GM12873 (cell line): ENCODE data around the gene ATP6V1A.

ENCODE experiments used
- CTCF ChIP-seq: IDR thresholded peaks from 2 replicates; pipeline ENCODE4 v1.5.1; 2012; ENCODE audit warnings: low read depth, mild to moderate bottlenecking, moderate library complexity, low read length, control low read depth; ENCODE audit not compliant: insufficient read depth; ENCODE audit errors: missing control alignments

The ATP6V1A gene

GRCh38 chr3:113731694-113732093 lies 15.1 kb upstream of the ATP6V1A start:
- no peak for TF ChIP-seq CTCF

DNA sequence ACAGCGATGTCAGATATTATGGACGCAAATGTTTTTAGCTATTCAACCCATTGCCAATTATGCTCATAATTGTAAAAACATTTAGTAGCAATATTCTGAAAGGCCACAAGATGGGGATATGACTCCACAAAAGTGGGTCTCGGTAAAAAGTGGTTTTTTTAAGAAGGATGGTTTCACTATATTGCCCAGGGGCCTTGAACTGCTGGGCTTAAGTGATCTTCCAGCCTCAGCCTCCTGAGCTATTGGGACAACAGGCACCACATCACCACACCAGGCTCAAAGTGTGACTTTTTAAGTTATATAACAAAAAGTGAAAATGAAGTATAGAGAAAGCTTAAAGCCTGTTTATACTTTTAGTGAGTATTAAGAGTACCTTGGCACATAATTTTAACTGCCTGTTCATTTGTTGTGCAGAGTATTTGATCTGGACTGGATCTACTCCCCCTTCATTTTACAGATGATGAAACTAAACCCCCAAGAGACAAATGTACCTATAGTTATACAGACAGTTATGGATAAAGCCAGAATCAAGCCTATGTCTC lies 10.2 kb upstream of the ATP6V1A start:
- peak; percentile 57 for TF ChIP-seq CTCF

- TF ChIP-seq CTCF: no peak
Observed at GRCh38 chr3:113741086-113741485, 5.7 kb upstream of the ATP6V1A start.

- no peak for TF ChIP-seq CTCF
Observed at GRCh38 chr3:113741620-113742019, 5.2 kb upstream of the ATP6V1A start.

DNA sequence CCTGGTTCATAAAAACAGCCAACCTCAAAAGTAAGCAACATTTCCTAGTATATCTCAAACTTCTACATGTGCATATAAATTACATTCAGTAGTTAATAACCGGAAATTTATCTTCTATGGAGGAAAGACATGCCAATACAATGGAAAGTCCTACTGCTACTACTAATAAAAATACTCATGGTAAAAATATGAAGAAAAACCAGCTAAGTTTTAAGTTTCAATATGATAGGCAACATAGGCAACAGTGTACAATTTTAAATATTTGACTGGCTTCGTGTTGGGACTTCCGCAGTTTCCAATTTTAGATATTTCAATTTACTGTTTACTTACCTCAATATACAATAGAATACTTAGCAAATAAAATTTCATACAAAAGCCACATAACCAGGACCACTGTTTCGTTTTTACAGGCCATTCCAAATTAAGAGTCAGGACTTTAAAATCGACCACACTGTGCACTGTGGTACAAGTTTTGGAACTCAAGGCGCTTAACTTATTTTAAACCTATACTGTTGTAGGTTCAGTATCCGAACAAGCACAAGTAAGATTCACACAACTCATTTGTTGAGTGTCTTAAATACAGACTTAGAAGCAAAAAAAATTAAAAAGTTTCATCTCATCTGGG lies 3.7 kb upstream of the ATP6V1A start:
- TF ChIP-seq CTCF: no peak

GRCh38 chr3:113744941-113745755 lies 1.7 kb upstream of the ATP6V1A start:
- peak; percentile 83 for TF ChIP-seq CTCF

- TF ChIP-seq CTCF: peak; percentile 50
Observed at GRCh38 chr3:113745756-113746547, 883 bp upstream of the ATP6V1A start, which contains the start of gene NAA50. TSS of gene NAA50 (minus strand) at chr3:113746249. CDS start at chr3:113745949, 300 bp downstream.
